PC-9 (cell line): ENCODE measurements around the gene VWA8.

ENCODE experiments used
- CTCF ChIP-seq: fragments of 200-600 bp; sonication (generic); conservative IDR thresholded peaks from 2 replicates; pipeline ENCODE4 v1.6.1; 2017; ENCODE audit warnings: mixed run types, antibody characterized with exemption, mild to moderate bottlenecking, moderate library complexity
- EZH2 ChIP-seq: fragments of 200-600 bp; sonication (generic); IDR thresholded peaks from 2 replicates; pipeline ENCODE4 v1.8.0; 2017; ENCODE audit warnings: antibody characterized with exemption, low read depth

- TF ChIP-seq CTCF (no peak), EZH2 (no peak)
These were observed 148.7 kb downstream of the VWA8 start for GRCh38 chr13:41812237-41812636.
